ENCODE measurements around the gene ADARB2.
"Not testable (repeated sequence)": the region's sequence is repeated elsewhere in the genome, so short reads cannot be mapped to it uniquely, and the experiment has no call there.

The ADARB2 gene

GRCh38 chr10:1633783-1634182 lies 103.5 kb downstream of the ADARB2 start:
- DNase-seq, result no peak

GRCh38 chr10:1632596-1632995 lies 104.7 kb downstream of the ADARB2 start:
- DNase-seq, result no peak

- DNase-seq, result no peak
These were observed 105.2 kb downstream of the ADARB2 start for GRCh38 chr10:1632141-1632540.

- DNase-seq, result no peak
These were observed 106.0 kb downstream of the ADARB2 start for GRCh38 chr10:1631282-1631681.

- DNase-seq, result no peak
These were observed 107.0 kb downstream of the ADARB2 start for GRCh38 chr10:1630304-1630703.

- no peak for DNase-seq
These were observed 107.8 kb downstream of the ADARB2 start for GRCh38 chr10:1629326-1630198.

GRCh38 chr10:1628757-1629156 lies 108.6 kb downstream of the ADARB2 start:
- DNase-seq, result no peak

- no peak for DNase-seq
These were observed 109.4 kb downstream of the ADARB2 start for GRCh38 chr10:1627945-1628344.

GRCh38 chr10:1626835-1627234 lies 110.5 kb downstream of the ADARB2 start:
- DNase-seq, result no peak

GRCh38 chr10:1626410-1626809 lies 110.9 kb downstream of the ADARB2 start:
- DNase-seq, result no peak

GRCh38 chr10:1625731-1626130 lies 111.6 kb downstream of the ADARB2 start:
- DNase-seq, result no peak

GRCh38 chr10:1625079-1625478 lies 112.2 kb downstream of the ADARB2 start:
- no peak for DNase-seq

- DNase-seq, result no peak
These were observed 113.1 kb downstream of the ADARB2 start for GRCh38 chr10:1624240-1624639.

- no peak for DNase-seq
These were observed 116.5 kb downstream of the ADARB2 start for GRCh38 chr10:1620803-1621202.

GRCh38 chr10:1617376-1618317 lies 119.7 kb downstream of the ADARB2 start:
- not testable (repeated sequence) for DNase-seq

GRCh38 chr10:1616701-1617100 lies 120.6 kb downstream of the ADARB2 start:
- DNase-seq, result not testable (repeated sequence)

- DNase-seq, result no peak
These were observed 122.0 kb downstream of the ADARB2 start for GRCh38 chr10:1615186-1615954.

GRCh38 chr10:1613511-1613910 lies 123.8 kb downstream of the ADARB2 start:
- peak; percentile 66 for DNase-seq

- DNase-seq, result peak; percentile 92
These were observed 124.4 kb downstream of the ADARB2 start for GRCh38 chr10:1612908-1613307.

- no peak for DNase-seq
These were observed 125.3 kb downstream of the ADARB2 start for GRCh38 chr10:1611936-1612550.

- DNase-seq, result no peak
These were observed 126.1 kb downstream of the ADARB2 start for GRCh38 chr10:1610986-1611770.

GRCh38 chr10:1609648-1609970 lies 127.7 kb downstream of the ADARB2 start:
- DNase-seq, result peak; percentile 54
